Tibial artery (tissue), 4 donors: ENCODE results near the gene SPINK5.

Source experiments
- DNase-seq, 2 donors: peaks; one replicate each; pipeline ENCODE4 v3.0.0-alpha.2; 2019
- H3K27ac ChIP-seq, 2 donors: fragments of 200-600 bp; sonication (generic) in 1 of 2; 1 replicate in 1 of 2; 2 replicates in 1 of 2; pipeline ENCODE4 v1.5.1; 2018 to 2019; ENCODE audit warnings: mild to moderate bottlenecking in 1 of 2
- H3K27me3 ChIP-seq, 2 donors: fragments of 200-600 bp; sonication (generic) in 1 of 2; one replicate each; pipeline versions ENCODE4 v1.5.1 to v1.6.0; 2016 to 2019
- H3K36me3 ChIP-seq, 3 donors: fragments of 200-600 bp; sonication (generic) in 2 of 3; one replicate each; pipeline ENCODE4 v1.5.1; 2016 to 2019; ENCODE audit warnings: mild to moderate bottlenecking in 2 of 3
- H3K4me1 ChIP-seq, 4 donors: fragments of 200-600 bp; sonication (generic) in 2 of 4; 1 replicate in 3 of 4; 2 replicates in 1 of 4; pipeline ENCODE4 v1.5.1; 2016 to 2019
- H3K4me3 ChIP-seq, 2 donors: fragments of 200-600 bp; sonication (generic) in 1 of 2; 1 replicate in 1 of 2; 2 replicates in 1 of 2; pipeline ENCODE4 v1.5.1; 2018 to 2019; ENCODE audit warnings: mild to moderate bottlenecking in 2 of 2
- H3K9me3 ChIP-seq, 3 donors: fragments of 200-600 bp; sonication (generic) in 1 of 3; one replicate each; pipeline ENCODE4 v1.5.1; 2016 to 2019
- CTCF ChIP-seq, 2 experiments: fragments of 200-600 bp in 1 of 2; fragments of 450-650 bp in 1 of 2; IDR thresholded peaks; one replicate each; pipeline ENCODE4 v1.5.1; 2017 to 2019; ENCODE audit warnings: antibody characterized with exemption in 2 of 2, mild to moderate bottlenecking in 1 of 2, moderate library complexity in 1 of 2
- intact Hi-C: fragments of 100-400 bp; cut with DNase I; formaldehyde crosslinking; loops from one replicate; pipeline ENCODE4 v1.15.0; 2023; ENCODE audit warnings: low total_unique reads

SPINK5 gene

GRCh38 chr5:148085310-148085709 is 21.5 kb downstream of the SPINK5 start:
- H3K36me3 ChIP-seq, result no peaks in the 10 kb centered on the region
- no peak overlapping the region for H3K4me3 ChIP-seq
- no peaks in the 10 kb centered on the region for H3K9me3 ChIP-seq
- no peak overlapping the region for H3K27ac ChIP-seq
- no peak for DNase-seq
- TF ChIP-seq CTCF (IDR thresholded peaks at IDR 0.05), result no peak
- H3K4me1 ChIP-seq, result no peaks in the 10 kb centered on the region
- intact Hi-C loops, result no loop called here
- no peaks in the 10 kb centered on the region for H3K27me3 ChIP-seq

DNA sequence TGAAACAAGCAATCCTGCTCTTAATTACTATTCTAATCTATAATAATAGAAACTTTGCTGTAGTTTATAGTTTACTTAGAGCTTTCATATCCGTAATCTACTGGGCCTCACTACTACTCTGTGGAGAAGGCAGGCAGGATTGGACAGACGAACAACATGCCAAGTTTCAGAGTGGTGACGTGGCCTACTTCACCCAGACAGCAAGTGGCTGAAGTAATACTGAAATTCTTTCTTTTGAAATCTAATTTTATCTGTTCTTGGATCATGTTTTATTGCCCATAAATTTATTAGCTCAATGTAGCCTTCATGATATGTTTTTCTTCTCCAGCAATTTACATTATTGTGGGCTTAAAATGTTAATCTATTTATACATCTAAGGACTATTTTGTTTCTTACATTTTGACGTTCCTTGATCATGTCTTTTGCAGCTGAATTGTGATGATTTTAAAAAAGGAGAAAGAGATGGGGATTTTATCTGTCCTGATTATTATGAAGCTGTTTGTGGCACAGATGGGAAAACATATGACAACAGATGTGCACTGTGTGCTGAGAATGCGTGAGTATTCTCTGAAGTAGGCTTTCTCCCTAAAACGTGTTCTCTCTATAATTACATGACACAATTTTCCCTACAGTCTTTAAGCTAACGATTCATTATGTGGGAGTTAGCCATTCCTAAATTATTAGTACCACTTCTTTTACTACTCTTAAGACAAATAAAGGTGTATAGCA is 22.4 kb downstream of the SPINK5 start:
- Histone ChIP-seq H3K36me3 (no peaks in the 10 kb centered on the region), H3K4me3 (no peak overlapping the region), H3K27me3 (no peaks in the 10 kb centered on the region), H3K4me1 (no peaks in the 10 kb centered on the region), H3K9me3 (no peaks in the 10 kb centered on the region), H3K27ac (no peak overlapping the region)
- no peak for TF ChIP-seq CTCF (IDR thresholded peaks at IDR 0.05)
- DNase-seq, result no peak
- intact Hi-C loops, result no loop called here

DNA sequence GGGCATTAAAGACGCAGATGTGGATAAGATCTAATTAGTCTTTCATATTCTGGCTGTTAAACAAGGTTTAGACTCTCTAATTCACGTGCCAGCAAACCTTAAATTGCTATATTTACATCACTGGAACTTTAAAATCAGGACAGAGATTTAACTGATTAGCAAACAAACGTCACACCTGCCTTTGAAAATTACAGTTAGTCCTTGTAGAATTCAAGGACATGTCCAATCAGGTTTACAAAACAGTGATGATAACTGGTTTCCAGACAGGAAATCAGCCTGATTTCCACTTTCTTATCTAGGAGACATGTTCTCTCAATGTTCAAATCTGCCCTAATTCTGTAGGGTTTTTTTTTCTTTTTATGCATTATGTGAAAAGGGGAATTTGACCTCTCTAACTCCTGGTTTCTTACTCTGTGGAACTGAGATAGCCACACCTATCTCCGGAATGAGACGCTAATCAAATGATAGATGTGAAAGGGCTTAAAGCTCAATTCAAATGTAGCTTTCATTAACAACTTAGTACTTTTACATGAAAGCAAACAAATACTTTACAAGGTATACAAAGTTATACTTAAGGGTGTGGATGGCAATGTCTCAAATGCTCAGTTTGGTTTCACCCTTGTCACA is 26.5 kb downstream of the SPINK5 start:
- H3K9me3 ChIP-seq, result no peaks in the 10 kb centered on the region
- no peaks in the 10 kb centered on the region for H3K4me1 ChIP-seq
- DNase-seq, result no peak
- no peak overlapping the region for H3K27ac ChIP-seq
- no peaks in the 10 kb centered on the region for H3K27me3 ChIP-seq
- no peak for TF ChIP-seq CTCF (IDR thresholded peaks at IDR 0.05)
- H3K36me3 ChIP-seq, result no peaks in the 10 kb centered on the region
- H3K4me3 ChIP-seq, result no peak overlapping the region
- intact Hi-C loops, result no loop called here

GRCh38 chr5:148090773-148091250 is 27.0 kb downstream of the SPINK5 start:
- Histone ChIP-seq H3K4me3 (no peak overlapping the region), H3K27me3 (no peaks in the 10 kb centered on the region), H3K27ac (no peak overlapping the region), H3K4me1 (no peaks in the 10 kb centered on the region), H3K9me3 (no peaks in the 10 kb centered on the region), H3K36me3 (no peaks in the 10 kb centered on the region)
- intact Hi-C loops, result no loop called here
- DNase-seq, result no peak
- no peak for TF ChIP-seq CTCF (IDR thresholded peaks at IDR 0.05)

DNA sequence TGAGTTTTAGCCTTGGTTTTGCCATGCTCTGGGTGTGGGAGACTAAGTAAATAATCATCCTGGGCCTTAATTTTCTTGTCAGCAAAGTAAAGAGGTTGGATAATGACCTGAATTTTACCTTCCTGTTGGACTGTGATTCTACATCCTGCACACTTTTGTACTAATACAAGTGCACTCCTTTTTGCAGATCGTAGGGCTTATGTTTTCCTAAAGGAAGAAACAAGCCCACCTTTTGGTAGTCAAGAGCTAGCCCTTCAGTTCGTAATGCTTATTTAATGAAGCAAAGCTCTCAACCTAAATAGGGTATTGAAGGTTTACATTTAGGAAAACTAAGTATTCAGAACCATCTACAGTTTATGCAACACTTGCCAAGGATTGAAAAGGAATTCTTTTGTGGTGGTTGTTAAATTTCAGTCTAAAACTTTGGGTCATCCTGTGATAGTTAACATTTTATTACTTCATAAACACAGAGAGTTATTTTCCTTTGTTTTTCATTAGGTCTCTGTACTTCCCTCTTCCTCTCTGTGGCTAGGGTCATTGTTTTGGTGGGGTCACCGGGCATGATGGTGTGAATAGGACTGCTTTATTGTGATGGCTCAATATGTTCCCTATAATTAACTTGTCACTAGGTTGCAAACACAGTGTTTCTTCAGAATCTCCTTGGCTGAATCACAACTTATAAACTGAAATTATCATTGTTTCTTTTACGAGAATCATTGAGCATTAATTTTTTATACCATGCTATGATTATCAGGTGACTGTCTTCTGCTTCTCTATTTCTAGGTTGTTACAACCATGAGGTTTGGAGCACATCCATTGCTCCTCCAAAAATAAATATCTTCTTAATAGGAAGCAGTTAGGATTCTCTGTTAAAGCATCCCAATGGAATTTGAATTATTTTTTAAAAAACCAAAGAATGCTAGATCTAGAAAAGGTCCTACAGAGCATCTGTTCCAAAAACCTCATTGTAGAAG is 28.5 kb downstream of the SPINK5 start:
- H3K9me3 ChIP-seq, result no peaks in the 10 kb centered on the region
- H3K4me3 ChIP-seq, result no peak overlapping the region

More for the DNA sequence above, 28.5 kb downstream of the SPINK5 start:
- intact Hi-C loops, result no loop called here
- no peaks in the 10 kb centered on the region for H3K36me3 ChIP-seq
- TF ChIP-seq CTCF (IDR thresholded peaks at IDR 0.05), result no peak
- no peaks in the 10 kb centered on the region for H3K4me1 ChIP-seq
- no peak overlapping the region for H3K27ac ChIP-seq
- DNase-seq, result no peak
- H3K27me3 ChIP-seq, result no peaks in the 10 kb centered on the region
